ENCODE data around the gene GNPDA1. TPM values are rescaled to one million over a fixed set of nuclear protein-coding genes. Genes with fewer than 3 reads are reported as not detected.

The GNPDA1 gene
- total and polyA plus RNA-seq, 9 of the 15 experiments (the other 6 are each of a cell fraction or from before 2014, with no cell fraction given) = 14.1 to 145 (median 52.2) TPM

GRCh38 chr5:142003266-142003800 lies 9.5 kb downstream of the GNPDA1 start:
- TF ChIP-seq NR3C1 (CRISPR knock-in tag; IDR thresholded peaks at IDR 0.05) = no peak
- no peak for TF ChIP-seq CBX5 (IDR thresholded peaks at IDR 0.05; ENCODE audit: borderline replicate concordance, low read depth)
- TF ChIP-seq ZBED1 (IDR thresholded peaks at IDR 0.05) = no peak
- TF ChIP-seq HNRNPUL1 (IDR thresholded peaks at IDR 0.05; ENCODE audit: low read length) = no peak
- TF ChIP-seq ZNF12 (CRISPR knock-in tag; IDR thresholded peaks at IDR 0.05) = no peak
- no peak for TF ChIP-seq SMARCA4 (IDR thresholded peaks at IDR 0.05)
- TF ChIP-seq SP1 (CRISPR knock-in tag; IDR thresholded peaks at IDR 0.05) = no peak
- TF ChIP-seq ASH1L (IDR thresholded peaks at IDR 0.05; ENCODE audit: borderline replicate concordance, low read depth, partially characterized antibody) = no peak
- no peak for TF ChIP-seq PHF20 (IDR thresholded peaks at IDR 0.05; ENCODE audit: partially characterized antibody)
- Histone ChIP-seq H4K20me1 (replicated peaks; ENCODE audit: control insufficient read depth, insufficient read depth, low read length) (no peaks in the 10 kb centered on the region), H3K4me2 (ENCODE audit: insufficient read depth, low read length) (no peak overlapping the region), H3K27me3 (ENCODE audit: control insufficient read depth in 2 of 2, insufficient read depth in 2 of 2, low read length in 2 of 2) (no peaks in the 10 kb centered on the region), H3K79me2 (ENCODE audit: control insufficient read depth, insufficient read depth, low read length) (no peaks in the 10 kb centered on the region), H3K4me1 (replicated peaks in 1 of 2; ENCODE audit: control insufficient read depth in 2 of 2, insufficient read depth in 2 of 2, low read length in 2 of 2) (no peaks in the 10 kb centered on the region), H3K9me1 (ENCODE audit: control insufficient read depth, insufficient read depth, low read length) (no peaks in the 10 kb centered on the region), H3K4me3 (no peak overlapping the region), H3K27ac (ENCODE audit: extremely low read depth, low read depth, low read length) (no peak overlapping the region), H3K9me3 (replicated peaks; ENCODE audit: control insufficient read depth, insufficient read depth, low read depth, low read length) (peaks cover 4% of the 10 kb centered on the region), H2AFZ (ENCODE audit: low read depth, low read length) (no peak overlapping the region), H3K9ac (ENCODE audit: insufficient read depth in 1 of 2, low read depth in 2 of 2, low read length in 2 of 2) (no peak overlapping the region), H3K36me3 (ENCODE audit: control insufficient read depth, insufficient read depth, low read length) (peaks cover 78% of the 10 kb centered on the region)
- ChIA-PET CTCF (ENCODE audit: low intra/inter-chr PET ratio) (interaction anchor here (0.6 kb wide), 1 partner anchor 125 kb away, joined by 3 read pairs; no protein-coding TSS in a partner anchor), POLR2A (interaction anchor here (0.6 kb wide), 1 partner anchor 22 kb away, joined by 3 read pairs; no protein-coding TSS in a partner anchor)
- no peak for DNase-seq (ENCODE audit: extremely low read depth in 1 of 4, low spot score in 3 of 4)
- no TSS peak for BruUV-seq (replicated peaks)
- no peak for ATAC-seq
- intact Hi-C loops (cut with micrococcal nuclease) (no loop called here), in situ Hi-C loops (cut with MboI) (no loop called here)
- WGBS (ENCODE audit: insufficient coverage, low coverage, missing lambda C conversion rate) = 44% methylated on average over 2 of the region's 2 CpGs
- no peak for FAIRE-seq
